Smooth muscle cell (in vitro differentiated cells): ENCODE data around the gene ALPK1. TPM values are rescaled to one million over a fixed set of nuclear protein-coding genes. Genes with fewer than 3 reads are reported as not detected.

Experiments
- DNase-seq: peaks from one replicate; lab custom pipeline; 2025; ENCODE audit not compliant: unreplicated experiment; lab: John Stamatoyannopoulos, UW
- H2AFZ ChIP-seq: fragments of 200-600 bp; sonication (generic); 2 replicates; pipeline ENCODE4 v1.6.0; 2016; ENCODE audit warnings: antibody characterized with exemption, low read depth, mild to moderate bottlenecking
- H3F3A ChIP-seq: fragments of 200-600 bp; sonication (generic); 2 replicates; pipeline ENCODE4 v1.6.0; 2017; ENCODE audit warnings: antibody characterized with exemption, low read depth
- H3K27ac ChIP-seq: fragments of 200-600 bp; sonication (generic); 2 replicates; pipeline ENCODE4 v1.5.1; 2016; ENCODE audit warnings: low read depth, mild to moderate bottlenecking
- H3K27me3 ChIP-seq: fragments of 200-600 bp; sonication (generic); 2 replicates; pipeline ENCODE4 v1.6.1; 2016; ENCODE audit warnings: low read depth, mild to moderate bottlenecking
- H3K36me3 ChIP-seq: fragments of 200-600 bp; sonication (generic); 2 replicates; pipeline ENCODE4 v1.5.1; 2016; ENCODE audit warnings: low read depth
- H3K4me1 ChIP-seq: fragments of 200-600 bp; sonication (generic); 2 replicates; pipeline ENCODE4 v1.5.1; 2016; ENCODE audit warnings: low read depth
- H3K4me2 ChIP-seq: fragments of 200-600 bp; sonication (generic); 2 replicates; pipeline ENCODE4 v1.6.0; 2016; ENCODE audit warnings: mild to moderate bottlenecking
- H3K4me3 ChIP-seq: fragments of 200-600 bp; sonication (generic); 2 replicates; pipeline ENCODE4 v1.5.1; 2016; ENCODE audit warnings: mild to moderate bottlenecking
- H3K79me2 ChIP-seq: fragments of 200-600 bp; sonication (generic); 2 replicates; pipeline ENCODE4 v1.6.0; 2016; ENCODE audit warnings: low read depth, mild to moderate bottlenecking
- H3K9ac ChIP-seq: fragments of 200-600 bp; sonication (generic); 2 replicates; pipeline ENCODE4 v1.6.0; 2016; ENCODE audit warnings: low read depth
- H3K9me3 ChIP-seq: fragments of 200-600 bp; sonication (generic); replicated peaks from 2 replicates; pipeline ENCODE4 v1.5.1; 2016; ENCODE audit warnings: low read depth
- H4K20me1 ChIP-seq: fragments of 200-600 bp; sonication (generic); 2 replicates; pipeline ENCODE4 v1.6.0; 2016; ENCODE audit warnings: low read depth
- CTCF ChIP-seq: fragments of 200-600 bp; sonication (generic); IDR thresholded peaks from 2 replicates; pipeline ENCODE4 v1.5.1; 2017; ENCODE audit warnings: borderline replicate concordance, mild to moderate bottlenecking, antibody characterized with exemption; ENCODE audit not compliant: insufficient read depth, poor library complexity, severe bottlenecking
- WGBS: methylation state at CpG from one replicate; pipeline ENCODE4 v1.1.7; 2016; ENCODE audit warnings: low lambda C conversion rate; 5-methylcytosine and 5-hydroxymethylcytosine counted together
- polyA plus RNA-seq: library from polyadenylated mRNA; unstranded; fragments of >200 nt; fragmentation: Nextera tagmentation; extraction: Ambion mirVana; gene quantifications from 2 replicates; pipeline ENCODE4 v1.2.1, GENCODE V29; 2016
- total RNA-seq: library from RNA; depleted of rRNA; stranded (reverse); fragments of >200 nt; gene quantifications from 2 replicates; pipeline ENCODE4 v1.2.3, GENCODE V29; 2014

The ALPK1 gene
- total and polyA plus RNA-seq, 2 experiments from 2014 or later = 3.9 to 4.4 TPM

DNA sequence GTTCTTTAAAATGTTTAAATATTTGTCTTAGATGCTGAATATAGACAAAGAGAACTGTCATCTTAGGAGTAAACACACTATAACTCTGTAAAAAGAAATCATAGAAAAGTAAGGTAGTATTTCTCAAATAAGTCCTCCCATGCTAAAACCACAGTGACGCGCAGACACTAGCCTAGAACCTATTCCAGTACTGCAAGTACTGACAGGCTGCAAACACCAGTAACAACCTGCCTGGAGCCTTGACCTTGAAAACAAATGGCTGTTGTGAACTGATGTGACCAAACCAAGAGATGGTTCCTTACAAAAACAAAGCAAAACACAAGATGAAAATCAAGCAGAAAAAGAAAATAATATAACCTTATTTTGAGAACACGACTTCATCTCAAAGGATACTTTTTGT lies 19.9 kb upstream of the ALPK1 start:
- Histone ChIP-seq H2AFZ (no peak overlapping the region), H3K36me3 (no peaks in the 10 kb centered on the region), H3K4me3 (no peak overlapping the region), H3F3A (peaks cover 4% of the 10 kb centered on the region), H3K4me1 (no peaks in the 10 kb centered on the region), H3K27me3 (no peaks in the 10 kb centered on the region), H3K79me2 (no peaks in the 10 kb centered on the region), H3K9me3 (no peaks in the 10 kb centered on the region), H3K4me2 (no peak overlapping the region), H3K9ac (no peak overlapping the region), H3K27ac (peak overlapping the region; percentile 8), H4K20me1 (no peaks in the 10 kb centered on the region)
- 82% methylated on average over 3 of the region's 3 CpGs for whole genome bisulfite sequencing
- DNase-seq = no peak
- TF ChIP-seq CTCF = no peak

DNA sequence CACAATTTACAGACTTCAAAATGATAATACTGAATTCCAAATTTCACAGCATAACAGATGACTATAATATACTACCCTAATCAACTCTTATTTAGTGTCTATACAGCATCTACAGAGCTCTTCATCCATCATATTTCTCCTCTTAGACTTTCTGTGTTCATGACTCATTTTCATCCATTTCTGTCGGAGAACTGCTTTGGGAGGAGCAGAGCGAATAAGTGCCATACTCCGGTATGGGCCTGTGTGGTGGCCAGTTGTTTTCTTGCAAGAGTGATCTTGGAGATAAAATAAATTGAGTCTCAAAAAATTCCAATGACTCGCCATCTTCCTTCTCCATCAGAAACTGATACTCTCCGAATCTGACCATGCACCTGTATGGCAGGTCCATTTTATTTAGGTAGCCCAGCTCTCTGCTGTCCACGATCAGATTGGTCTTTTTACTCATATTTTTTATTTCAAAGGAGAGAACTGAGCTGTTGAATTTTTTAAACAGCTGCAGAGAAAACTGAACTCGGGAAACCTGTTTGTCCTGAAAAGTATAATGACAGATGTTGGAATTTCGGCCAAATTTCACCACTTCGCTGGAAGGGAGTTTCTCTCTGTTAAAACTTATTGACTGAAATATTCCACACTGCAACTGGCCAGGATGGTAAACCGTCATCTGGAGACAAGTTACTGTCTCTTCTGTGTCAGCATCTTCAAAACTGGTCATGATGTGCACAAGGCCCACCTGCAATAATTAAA lies 19.3 kb upstream of the ALPK1 start:
- Histone ChIP-seq H3K4me2 (no peak overlapping the region), H3K4me3 (no peak overlapping the region), H3K27ac (no peak overlapping the region), H3K79me2 (peaks cover 4% of the 10 kb centered on the region), H3K9ac (no peak overlapping the region), H3K27me3 (no peaks in the 10 kb centered on the region), H3K4me1 (no peaks in the 10 kb centered on the region), H3K36me3 (no peaks in the 10 kb centered on the region), H3F3A (peaks cover 4% of the 10 kb centered on the region), H2AFZ (no peak overlapping the region), H3K9me3 (no peaks in the 10 kb centered on the region), H4K20me1 (no peaks in the 10 kb centered on the region)
- DNase-seq = no peak
- no peak for TF ChIP-seq CTCF
- 78% methylated on average over 10 of the region's 10 CpGs for WGBS

- no peak overlapping the region for H3K4me2 ChIP-seq
- H3K9me3 ChIP-seq = no peaks in the 10 kb centered on the region
- no peak overlapping the region for H3K27ac ChIP-seq
- DNase-seq = no peak
- no peaks in the 10 kb centered on the region for H4K20me1 ChIP-seq
- no peak overlapping the region for H3K9ac ChIP-seq
- peaks cover 4% of the 10 kb centered on the region for H3F3A ChIP-seq
- no peak overlapping the region for H2AFZ ChIP-seq
- no peaks in the 10 kb centered on the region for H3K27me3 ChIP-seq
- H3K79me2 ChIP-seq = peaks cover 4% of the 10 kb centered on the region
- no peak for TF ChIP-seq CTCF
- no peaks in the 10 kb centered on the region for H3K4me1 ChIP-seq
- no peak overlapping the region for H3K4me3 ChIP-seq
- 84% methylated on average over 10 of the region's 10 CpGs for WGBS
- H3K36me3 ChIP-seq = no peaks in the 10 kb centered on the region
Observed at GRCh38 chr4:112279025-112279881, 17.9 kb upstream of the ALPK1 start.
